A549 (cell line): ENCODE results near the gene GNB1L. TPM values are rescaled to one million over a fixed set of nuclear protein-coding genes. Genes with fewer than 3 reads are reported as not detected.

Source experiments
- ATAC-seq, 2 experiments: fragments of 200-7000 bp in 1 of 2; fragments of >200 bp in 1 of 2; cut with Nextera tagmentation in 1 of 2; cut with Tn5 transposase in 1 of 2; 3 replicates each; pipeline versions ENCODE4 v1.8.0 to v1.9.1; 2018 to 2020; ENCODE audit warnings: mild to moderate bottlenecking in 1 of 2, moderate library complexity in 1 of 2
- CTCF ChIA-PET: fragments of 300-600 bp; sonication (Branson Sonifier 250); formaldehyde crosslinking; extraction: SDS; loops from one replicate; lab custom pipeline; 2021; ENCODE audit warnings: antibody characterized with exemption, inconsistent platforms; lab: Yijun Ruan, JAX
- POLR2A ChIA-PET: fragments of 350-600 bp; formaldehyde crosslinking; extraction: SDS; loops from one replicate; lab custom pipeline; 2021; ENCODE audit warnings: antibody characterized with exemption, inconsistent platforms; lab: Yijun Ruan, JAX
- DNase-seq, 2 experiments: peaks; one replicate each; pipeline versions ENCODE4 v3.0.0 to v3.0.0-alpha.2; 2011 to 2016; ENCODE audit warnings: low read depth in 1 of 2, low spot score in 1 of 2
- FAIRE-seq: peaks from 2 replicates; lab custom pipeline; 2011; peaks lifted over from hg19 to GRCh38; lab: Jason Lieb, UNC
- H3K27ac ChIP-seq, 2 experiments: fragments of >200 bp; sonication (Bioruptor Twin); formaldehyde crosslinking; 3 replicates each; pipeline ENCODE4 v1.5.1; 2016 to 2017
- H3K4me1 ChIP-seq: fragments of >200 bp; sonication (Bioruptor Twin); formaldehyde crosslinking; 3 replicates; pipeline ENCODE4 v1.6.1; 2016
- H3K4me2 ChIP-seq: fragments of >200 bp; sonication (Bioruptor Twin); formaldehyde crosslinking; 3 replicates; pipeline ENCODE4 v1.6.1; 2016
- H3K4me3 ChIP-seq: fragments of >200 bp; sonication (Bioruptor Twin); formaldehyde crosslinking; 3 replicates; pipeline ENCODE4 v1.5.1; 2016
- H3K9me3 ChIP-seq: fragments of >200 bp; sonication (Bioruptor Twin); formaldehyde crosslinking; 3 replicates; pipeline ENCODE4 v1.6.1; 2016
- CBX2 ChIP-seq: fragments of 200-600 bp; sonication (generic); IDR thresholded peaks from 2 replicates; pipeline ENCODE4 v1.6.1; 2016; ENCODE audit warnings: low read depth, mild to moderate bottlenecking, borderline replicate concordance
- EP300 ChIP-seq, 2 experiments: fragments of >200 bp; sonication (Bioruptor Twin); formaldehyde crosslinking; IDR thresholded peaks; 2 replicates in 1 of 2; 3 replicates in 1 of 2; pipeline ENCODE4 v1.6.1; 2016 to 2017
- FOSL2 ChIP-seq, 2 experiments: fragments of 450-650 bp in 1 of 2; fragments of >200 bp in 1 of 2; sonication (Bioruptor Twin) in 1 of 2; formaldehyde crosslinking; IDR thresholded peaks; 2 replicates each; pipeline versions ENCODE4 v1.5.0 to v1.6.1; 2016 to 2020; ENCODE audit warnings: mild to moderate bottlenecking in 1 of 2, moderate library complexity in 1 of 2
- FOXS1 ChIP-seq: fragments of 250-450 bp; sonication (Bioruptor Pico); IDR thresholded peaks from 2 replicates; pipeline ENCODE4 v1.5.0; 2020; ENCODE audit warnings: mild to moderate bottlenecking, moderate library complexity
- HOXB13 ChIP-seq: fragments of 250-450 bp; sonication (Bioruptor Pico); IDR thresholded peaks from 2 replicates; pipeline ENCODE4 v1.5.0; 2020; ENCODE audit warnings: low read depth, mild to moderate bottlenecking, moderate library complexity
- KDM1A ChIP-seq: fragments of 200-600 bp; sonication (generic); IDR thresholded peaks from 2 replicates; pipeline ENCODE4 v1.6.1; 2016; ENCODE audit warnings: low read depth, mild to moderate bottlenecking
- MAZ ChIP-seq: fragments of 150-350 bp; IDR thresholded peaks from 2 replicates; pipeline ENCODE4 v1.6.1; 2014; ENCODE audit warnings: antibody characterized with exemption, low read depth, low read length, borderline replicate concordance
- MYC ChIP-seq: IDR thresholded peaks from 2 replicates; pipeline ENCODE4 v1.6.1; 2012; ENCODE audit warnings: mild to moderate bottlenecking, inconsistent platforms, low read length, improper control_type of control experiment, borderline replicate concordance
- NFE2L2 ChIP-seq: fragments of 150-350 bp; conservative IDR thresholded peaks from 2 replicates; pipeline ENCODE4 v1.6.1; 2014; ENCODE audit warnings: low read length
- NPAS2 ChIP-seq: fragments of 250-450 bp; sonication (Bioruptor Pico); IDR thresholded peaks from 2 replicates; pipeline ENCODE4 v1.8.0; 2022; ENCODE audit warnings: mild to moderate bottlenecking, moderate library complexity, borderline replicate concordance
- PHF8 ChIP-seq: fragments of 200-600 bp; sonication (generic); IDR thresholded peaks from 2 replicates; pipeline ENCODE4 v1.6.1; 2016; ENCODE audit warnings: low read depth, mild to moderate bottlenecking, antibody characterized with exemption, moderate library complexity, borderline replicate concordance
- POLR2AphosphoS2 ChIP-seq: conservative IDR thresholded peaks from 2 replicates; pipeline ENCODE4 v1.6.1; 2012; ENCODE audit warnings: low read length, improper control_type of control experiment, inconsistent platforms
- RARB ChIP-seq: fragments of 250-450 bp; sonication (Bioruptor Pico); IDR thresholded peaks from 2 replicates; pipeline ENCODE4 v1.8.0; 2021; ENCODE audit warnings: mild to moderate bottlenecking, moderate library complexity
- RCOR1 ChIP-seq: fragments of 150-350 bp; IDR thresholded peaks from 2 replicates; pipeline ENCODE4 v1.6.1; 2014; ENCODE audit warnings: antibody characterized with exemption, low read length, low read depth
- RFX5 ChIP-seq: fragments of 450-650 bp; IDR thresholded peaks from 2 replicates; pipeline ENCODE4 v1.7.1; 2014; ENCODE audit warnings: antibody characterized with exemption, mild to moderate bottlenecking, moderate library complexity
- RNF2 ChIP-seq: fragments of 200-600 bp; sonication (generic); IDR thresholded peaks from 2 replicates; pipeline ENCODE4 v1.6.1; 2016; ENCODE audit warnings: low read depth, mild to moderate bottlenecking, antibody characterized with exemption, moderate library complexity, borderline replicate concordance
- SMC3 ChIP-seq: fragments of >200 bp; sonication (Bioruptor Twin); formaldehyde crosslinking; IDR thresholded peaks from 3 replicates; pipeline ENCODE4 v1.6.1; 2018; ENCODE audit warnings: inconsistent platforms
- TP53 ChIP-seq: fragments of 250-450 bp; sonication (Bioruptor Pico); IDR thresholded peaks from 2 replicates; pipeline ENCODE4 v1.5.0; 2021; ENCODE audit warnings: mild to moderate bottlenecking, moderate library complexity
- ZFP36 ChIP-seq: fragments of 450-650 bp; IDR thresholded peaks from 2 replicates; pipeline ENCODE4 v1.6.1; 2014; ENCODE audit warnings: borderline replicate concordance; ENCODE audit not compliant: partially characterized antibody
- ZNF302 ChIP-seq: fragments of 250-450 bp; sonication (Bioruptor Pico); IDR thresholded peaks from 2 replicates; pipeline ENCODE4 v1.9.0; 2021; ENCODE audit warnings: inconsistent platforms, mild to moderate bottlenecking, moderate library complexity
- WGBS: methylation state at CpG from one replicate; pipeline ENCODE4 v1.1.6; 2017; ENCODE audit errors: missing lambda C conversion rate; 5-methylcytosine and 5-hydroxymethylcytosine counted together
- polyA plus RNA-seq, 4 experiments: library from polyadenylated mRNA; depleted of rRNA in 3 of 4; stranded (reverse); fragments of >200 nt; fragmentation: RNase III in 1 of 4; extraction: RNeasy Plus Mini Kit Qiagen cat#74134 plus additional on column Dnase treatment in 1 of 4; gene quantifications; 2 replicates in 3 of 4; 3 replicates in 1 of 4; pipeline ENCODE4 v1.2.3, GENCODE V29; 2011 to 2017
- TF ChIP-seq, protein P1 (sequence below): fragments of >200 bp; sonication (Bioruptor Twin); formaldehyde crosslinking; IDR thresholded peaks from 3 replicates; pipeline ENCODE4 v1.5.1; 2016
- TF ChIP-seq, protein P2 (sequence below): IDR thresholded peaks from 2 replicates; pipeline ENCODE4 v1.6.1; 2012
- TF ChIP-seq, protein P3 (sequence below): fragments of 250-450 bp; sonication (Bioruptor Pico); IDR thresholded peaks from 2 replicates; pipeline ENCODE4 v1.5.0; 2020; ENCODE audit warnings: low read depth, mild to moderate bottlenecking, moderate library complexity
- TF ChIP-seq, protein P4 (sequence below): fragments of >200 bp; sonication (Bioruptor Twin); formaldehyde crosslinking; IDR thresholded peaks from 2 replicates; pipeline ENCODE4 v1.6.1; 2016

GNB1L gene
- polyA plus RNA-seq, 2 of the 4 experiments (the other 2 are of a cell fraction): 1.8 to 10.3 TPM

DNA sequence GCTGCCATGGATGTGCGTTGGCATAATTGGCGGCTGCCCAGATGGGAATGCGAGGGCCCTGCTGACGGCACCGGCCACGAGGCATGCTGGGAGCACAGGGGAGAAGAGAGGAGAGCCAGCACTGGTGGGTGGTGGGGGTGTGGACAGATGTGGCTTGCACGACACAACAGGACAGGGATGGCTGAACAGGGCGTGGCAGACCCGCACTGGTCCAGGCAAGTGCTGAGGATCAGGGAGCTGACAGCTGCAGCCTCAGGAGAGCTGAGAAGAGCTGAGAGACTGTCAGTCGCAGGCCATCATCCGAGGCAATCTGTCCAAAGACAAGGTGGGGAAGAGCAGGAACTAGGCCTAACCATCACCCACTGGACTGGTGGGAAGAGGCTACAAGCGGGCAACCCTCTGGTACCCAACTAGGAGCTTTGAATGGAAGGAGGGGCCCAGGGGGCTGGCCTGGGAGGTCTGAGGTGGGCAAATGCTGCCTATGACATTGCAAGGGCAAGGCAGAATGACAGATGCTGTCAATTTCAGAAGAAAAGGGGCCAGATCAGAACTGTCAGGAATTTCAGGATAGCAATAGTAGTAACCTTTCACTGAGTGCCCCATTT, 2.4 kb downstream of the GNB1L start:
- no peak overlapping the region for H3K27ac ChIP-seq
- TF ChIP-seq, protein P1, sequence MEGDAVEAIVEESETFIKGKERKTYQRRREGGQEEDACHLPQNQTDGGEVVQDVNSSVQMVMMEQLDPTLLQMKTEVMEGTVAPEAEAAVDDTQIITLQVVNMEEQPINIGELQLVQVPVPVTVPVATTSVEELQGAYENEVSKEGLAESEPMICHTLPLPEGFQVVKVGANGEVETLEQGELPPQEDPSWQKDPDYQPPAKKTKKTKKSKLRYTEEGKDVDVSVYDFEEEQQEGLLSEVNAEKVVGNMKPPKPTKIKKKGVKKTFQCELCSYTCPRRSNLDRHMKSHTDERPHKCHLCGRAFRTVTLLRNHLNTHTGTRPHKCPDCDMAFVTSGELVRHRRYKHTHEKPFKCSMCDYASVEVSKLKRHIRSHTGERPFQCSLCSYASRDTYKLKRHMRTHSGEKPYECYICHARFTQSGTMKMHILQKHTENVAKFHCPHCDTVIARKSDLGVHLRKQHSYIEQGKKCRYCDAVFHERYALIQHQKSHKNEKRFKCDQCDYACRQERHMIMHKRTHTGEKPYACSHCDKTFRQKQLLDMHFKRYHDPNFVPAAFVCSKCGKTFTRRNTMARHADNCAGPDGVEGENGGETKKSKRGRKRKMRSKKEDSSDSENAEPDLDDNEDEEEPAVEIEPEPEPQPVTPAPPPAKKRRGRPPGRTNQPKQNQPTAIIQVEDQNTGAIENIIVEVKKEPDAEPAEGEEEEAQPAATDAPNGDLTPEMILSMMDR: no peak
- TF ChIP-seq MAZ: no peak
- no peak for TF ChIP-seq RFX5
- TF ChIP-seq, protein P2, sequence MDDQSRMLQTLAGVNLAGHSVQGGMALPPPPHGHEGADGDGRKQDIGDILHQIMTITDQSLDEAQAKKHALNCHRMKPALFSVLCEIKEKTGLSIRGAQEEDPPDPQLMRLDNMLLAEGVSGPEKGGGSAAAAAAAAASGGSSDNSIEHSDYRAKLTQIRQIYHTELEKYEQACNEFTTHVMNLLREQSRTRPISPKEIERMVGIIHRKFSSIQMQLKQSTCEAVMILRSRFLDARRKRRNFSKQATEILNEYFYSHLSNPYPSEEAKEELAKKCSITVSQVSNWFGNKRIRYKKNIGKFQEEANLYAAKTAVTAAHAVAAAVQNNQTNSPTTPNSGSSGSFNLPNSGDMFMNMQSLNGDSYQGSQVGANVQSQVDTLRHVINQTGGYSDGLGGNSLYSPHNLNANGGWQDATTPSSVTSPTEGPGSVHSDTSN: no peak
- TF ChIP-seq NPAS2: no peak
- TF ChIP-seq RCOR1: no peak
- TF ChIP-seq, protein P3, sequence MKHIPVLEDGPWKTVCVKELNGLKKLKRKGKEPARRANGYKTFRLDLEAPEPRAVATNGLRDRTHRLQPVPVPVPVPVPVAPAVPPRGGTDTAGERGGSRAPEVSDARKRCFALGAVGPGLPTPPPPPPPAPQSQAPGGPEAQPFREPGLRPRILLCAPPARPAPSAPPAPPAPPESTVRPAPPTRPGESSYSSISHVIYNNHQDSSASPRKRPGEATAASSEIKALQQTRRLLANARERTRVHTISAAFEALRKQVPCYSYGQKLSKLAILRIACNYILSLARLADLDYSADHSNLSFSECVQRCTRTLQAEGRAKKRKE (CRISPR knock-in tag): no peak
- no peak for TF ChIP-seq PHF8
- TF ChIP-seq NFE2L2: no peak
- TF ChIP-seq TP53: no peak
- no peak for TF ChIP-seq POLR2AphosphoS2
- no peak for TF ChIP-seq HOXB13 (CRISPR knock-in tag)
- no peak for TF ChIP-seq ZFP36
- TF ChIP-seq ZNF302 (CRISPR knock-in tag): no peak
- TF ChIP-seq RNF2: no peak
- no peak for TF ChIP-seq SMC3
- TF ChIP-seq, all 56 proteins: peak for 0
- no peak for FAIRE-seq
- CTCF ChIA-PET: interaction anchor here (0.7 to 1.6 kb wide), 4 partner anchors 9 to 121 kb away, joined by 3 to 4 read pairs (median 4); no protein-coding TSS in a partner anchor
- no peak for DNase-seq
- no peaks in the 10 kb centered on the region for H3K9me3 ChIP-seq
- H3K4me1 ChIP-seq: peaks cover 32% of the 10 kb centered on the region
- POLR2A ChIA-PET: no interaction called here
- peak overlapping the region; percentile 99; the same call in 2 of the 3 replicates for H3K4me2 ChIP-seq
- no peak overlapping the region for H3K4me3 ChIP-seq
- WGBS: 90% methylated on average over 10 of the region's 12 CpGs
- no peak for ATAC-seq

DNA sequence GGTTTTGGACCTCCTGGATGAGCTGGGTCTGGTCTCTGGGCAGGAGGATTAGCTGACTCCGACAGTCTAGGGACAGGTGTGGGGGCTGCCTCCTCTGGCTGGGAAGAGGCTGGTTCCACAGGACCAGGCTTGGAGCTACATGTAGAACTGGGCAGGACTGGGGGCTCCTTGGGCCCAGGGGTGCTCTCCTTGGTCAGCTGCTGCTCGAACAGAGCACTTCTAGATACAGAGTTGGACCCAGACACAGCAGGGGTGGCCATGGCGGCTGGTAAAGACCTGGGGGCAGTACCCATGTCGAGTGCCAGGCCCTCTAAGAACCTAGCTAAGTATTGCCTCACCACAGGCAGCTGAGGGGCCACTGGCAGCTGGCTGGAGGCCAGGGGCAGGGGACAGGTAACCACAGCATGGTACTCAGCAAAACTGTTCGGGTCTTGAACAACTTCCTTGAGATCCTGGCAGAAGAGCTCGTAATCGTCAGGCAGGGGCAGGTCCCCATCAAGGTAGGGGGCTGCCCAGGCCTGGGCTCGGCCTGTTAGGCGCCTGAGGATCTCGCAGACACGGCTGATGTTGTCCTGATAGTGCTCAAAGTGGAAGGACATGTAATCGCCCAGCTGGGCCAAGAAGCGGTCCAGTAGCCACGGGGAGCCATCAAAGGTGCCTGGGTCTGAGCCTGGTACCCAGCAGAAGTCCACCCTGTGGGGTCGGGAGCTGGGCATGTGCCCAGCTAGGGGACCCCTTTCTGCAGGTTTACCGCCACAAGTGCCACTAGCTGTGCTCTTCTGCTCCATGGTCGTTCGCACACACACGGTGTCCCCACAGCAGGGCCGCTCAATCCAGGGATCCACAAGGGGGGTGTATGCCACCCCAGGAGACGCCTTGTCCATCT, 3.1 kb downstream of the GNB1L start:
- H3K4me1 ChIP-seq: peaks cover 32% of the 10 kb centered on the region
- no peak for DNase-seq
- H3K27ac ChIP-seq: no peak overlapping the region
- ChIA-PET CTCF (interaction anchor here (0.7 to 1.6 kb wide), 5 partner anchors 9 to 121 kb away, joined by 3 to 4 read pairs (median 3); no protein-coding TSS in a partner anchor), POLR2A (no interaction called here)
- no peak overlapping the region for H3K4me3 ChIP-seq
- no peak for ATAC-seq
- no peaks in the 10 kb centered on the region for H3K9me3 ChIP-seq
- H3K4me2 ChIP-seq: no peak overlapping the region
- TF ChIP-seq RARB (CRISPR knock-in tag) (no peak), CBX2 (no peak), KDM1A (no peak), FOSL2 (IDR thresholded peaks at IDR 0.05) (no peak), FOSL2 (CRISPR knock-in tag; IDR thresholded peaks at IDR 0.05) (no peak), EP300 (IDR thresholded peaks at IDR 0.05) (no peak), TP53 (no peak), SMC3 (no peak), FOXS1 (CRISPR knock-in tag) (no peak), MYC (no peak)
- TF ChIP-seq, protein P4, sequence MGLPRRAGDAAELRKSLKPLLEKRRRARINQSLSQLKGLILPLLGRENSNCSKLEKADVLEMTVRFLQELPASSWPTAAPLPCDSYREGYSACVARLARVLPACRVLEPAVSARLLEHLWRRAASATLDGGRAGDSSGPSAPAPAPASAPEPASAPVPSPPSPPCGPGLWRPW: no peak
- FAIRE-seq: no peak
- WGBS: 92% methylated on average over 8 of the region's 21 CpGs
